Skin epidermis (tissue), 12 donors: ENCODE data around the gene TAP1.

ENCODE experiments used
- H3K27ac ChIP-seq, 21 experiments: fragments of 200-600 bp; sonication (generic) in 11 of 21; one replicate each; pipeline ENCODE4 v1.5.0; 2020; ENCODE audit warnings: mild to moderate bottlenecking in 3 of 21, inconsistent platforms in 2 of 21, moderate library complexity in 2 of 21
- H3K4me3 ChIP-seq, 7 experiments: fragments of 200-600 bp; sonication (generic) in 2 of 7; one replicate each; pipeline ENCODE4 v1.5.0; 2020; ENCODE audit warnings: inconsistent platforms in 2 of 7, mild to moderate bottlenecking in 2 of 7, moderate library complexity in 1 of 7

The TAP1 gene

GRCh38 chr6:32843979-32844838, 9.3 kb downstream of the TAP1 start, which contains the start of gene PSMB8:
TSS of gene PSMB8 (minus strand) at chr6:32844047. CDS start at chr6:32843996, 51 bp downstream.
- Histone ChIP-seq H3K27ac (peak within 1 kb of the TSS; percentile 93 to 100 (median 97)), H3K4me3 (peak within 1 kb of the TSS; percentile 68 to 85 (median 80))

GRCh38 chr6:32843331-32843978, 10.0 kb downstream of the TAP1 start:
- Histone ChIP-seq H3K4me3 (peak overlapping the region; percentile 68 to 85 (median 80)), H3K27ac (peak overlapping the region; percentile 93 to 100 (median 97))

- peak overlapping the region in 6 of 7 experiments; percentile 68 to 85 (median 80) for H3K4me3 ChIP-seq
- peak overlapping the region in 19 of 21 experiments; percentile 9 to 100 (median 98) for H3K27ac ChIP-seq
These were observed 10.8 kb downstream of the TAP1 start for GRCh38 chr6:32842690-32843089.

- Histone ChIP-seq H3K4me3 (peak overlapping the region in 4 of 7 experiments; percentile 80 to 85 (median 82)), H3K27ac (peak overlapping the region in 11 of 21 experiments; percentile 9 to 100 (median 98))
These were observed 11.4 kb downstream of the TAP1 start for GRCh38 chr6:32842021-32842650.

GRCh38 chr6:32840604-32841246, 12.8 kb downstream of the TAP1 start:
- Histone ChIP-seq H3K4me3 (no peak overlapping the region), H3K27ac (peak overlapping the region in 6 of 21 experiments; percentile 13 to 100 (median 60))

GRCh38 chr6:32839356-32839755, 14.1 kb downstream of the TAP1 start:
- peak overlapping the region in 20 of 21 experiments; percentile 16 to 100 (median 90) for H3K27ac ChIP-seq

GRCh38 chr6:32838114-32838958, 15.2 kb downstream of the TAP1 start, which contains the start of gene TAP2:
TSS of gene TAP2 (minus strand) at chr6:32838739. CDS start at chr6:32838233, 506 bp downstream.
- H3K27ac ChIP-seq: peak within 1 kb of the TSS; percentile 82 to 100 (median 91)
- H3K4me3 ChIP-seq: peak within 1 kb of the TSS; percentile 60 to 99 (median 81)

More at GRCh38 chr6:32839356-32839755, 14.1 kb downstream of the TAP1 start:
- H3K4me3 ChIP-seq: no peak overlapping the region

GRCh38 chr6:32837651-32838113, 15.8 kb downstream of the TAP1 start:
- H3K27ac ChIP-seq: peak overlapping the region; percentile 0 to 100 (median 91)
- peak overlapping the region; percentile 60 to 99 (median 81) for H3K4me3 ChIP-seq

GRCh38 chr6:32836873-32837272, 16.6 kb downstream of the TAP1 start:
- H3K27ac ChIP-seq: peak overlapping the region in 1 of 21 experiments; percentile 96
- H3K4me3 ChIP-seq: no peak overlapping the region

- Histone ChIP-seq H3K4me3 (no peak overlapping the region), H3K27ac (no peak overlapping the region)
These were observed 18.2 kb downstream of the TAP1 start for GRCh38 chr6:32835167-32835893.

- H3K27ac ChIP-seq: no peak overlapping the region
- no peak overlapping the region for H3K4me3 ChIP-seq
These were observed 19.8 kb downstream of the TAP1 start for GRCh38 chr6:32833664-32834063.

GRCh38 chr6:32832535-32832934, 21.0 kb downstream of the TAP1 start:
- H3K27ac ChIP-seq: no peak overlapping the region
- no peak overlapping the region for H3K4me3 ChIP-seq

GRCh38 chr6:32830936-32831335, 22.6 kb downstream of the TAP1 start:
- H3K4me3 ChIP-seq: no peak overlapping the region
- H3K27ac ChIP-seq: no peak overlapping the region

- H3K4me3 ChIP-seq: no peak overlapping the region
These were observed 23.5 kb downstream of the TAP1 start for GRCh38 chr6:32830017-32830416.

GRCh38 chr6:32829495-32829894, 24.0 kb downstream of the TAP1 start:
- Histone ChIP-seq H3K4me3 (no peak overlapping the region), H3K27ac (no peak overlapping the region)

More at GRCh38 chr6:32830017-32830416, 23.5 kb downstream of the TAP1 start:
- no peak overlapping the region for H3K27ac ChIP-seq

- no peak overlapping the region for H3K4me3 ChIP-seq
These were observed 26.5 kb downstream of the TAP1 start for GRCh38 chr6:32827025-32827424.

GRCh38 chr6:32825966-32826365, 27.5 kb downstream of the TAP1 start:
- H3K4me3 ChIP-seq: no peak overlapping the region
- peak overlapping the region in 3 of 21 experiments; percentile 12 to 21 (median 17) for H3K27ac ChIP-seq

More at GRCh38 chr6:32827025-32827424, 26.5 kb downstream of the TAP1 start:
- no peak overlapping the region for H3K27ac ChIP-seq

GRCh38 chr6:32819729-32820128, 33.8 kb downstream of the TAP1 start:
- H3K4me3 ChIP-seq: no peak overlapping the region
- peak overlapping the region in 1 of 21 experiments; percentile 31 for H3K27ac ChIP-seq
